Pancreas (tissue), 10 donors: ENCODE measurements around the gene TMEM151B. TPM values are rescaled to one million over a fixed set of nuclear protein-coding genes. Genes with fewer than 3 reads are reported as not detected.
A peak's percentile ranks its signal among the peaks of the same experiment; 100 is the strongest.

Experiments
- ATAC-seq, 4 donors: fragments of 200-7000 bp; cut with Tn5 transposase; one replicate each; pipeline versions ENCODE4 v1.8.0 to v1.9.1; 2020; ENCODE audit warnings: mild to moderate bottlenecking in 4 of 4, moderate library complexity in 4 of 4
- DNase-seq, 6 donors: peaks; one replicate each; pipeline ENCODE4 v3.0.0-alpha.2; 2020
- FAIRE-seq: peaks from 2 replicates; lab custom pipeline; 2012; peaks lifted over from hg19 to GRCh38; lab: Jason Lieb, UNC
- H3K27ac ChIP-seq, 4 donors: fragments of 200-600 bp; sonication (generic); 1 replicate in 3 of 4; 2 replicates in 1 of 4; pipeline versions ENCODE4 v1.5.0 to v1.8.0; 2020
- H3K27me3 ChIP-seq, 4 donors: fragments of 200-600 bp; one replicate each; pipeline ENCODE4 v1.8.0; 2021
- H3K36me3 ChIP-seq, 3 donors: fragments of 200-600 bp; sonication (generic) in 1 of 3; one replicate each; pipeline versions ENCODE4 v1.5.0 to v1.8.0; 2020 to 2021
- H3K4me1 ChIP-seq, 3 donors: fragments of 200-600 bp; one replicate each; pipeline ENCODE4 v1.8.0; 2021
- H3K4me3 ChIP-seq, 4 donors: fragments of 200-600 bp; sonication (generic) in 2 of 4; one replicate each; pipeline versions ENCODE4 v1.5.0 to v1.8.0; 2020 to 2021
- H3K9me3 ChIP-seq, 4 donors: fragments of 200-600 bp; one replicate each; pipeline ENCODE4 v1.8.0; 2021
- WGBS, 2 donors: extraction: QIAGEN DNeasy Blood & Tissue Kit; methylation state at CpG; one replicate each; pipeline ENCODE4 v1.1.7; 2013; 5-methylcytosine and 5-hydroxymethylcytosine counted together
- intact Hi-C, 3 donors: fragments of 100-400 bp; cut with DNase I; formaldehyde crosslinking; loops; one replicate each; pipeline versions ENCODE4 v1.11.1 to v1.14.2; 2022
- polyA plus RNA-seq, 2 donors: library from polyadenylated mRNA; stranded (reverse); fragments of 200-250 nt; gene quantifications; one replicate each; pipeline ENCODE4 v1.2.3, GENCODE V29; 2013
- total RNA-seq, 6 donors: library from RNA; stranded (reverse); fragmentation: NEBNext Ultra II Directional in 4 of 6; extraction: Animal tissue kit (Norgen Biotek cat#: 25700) in 4 of 6; gene quantifications; one replicate each; pipeline versions ENCODE4 v1.2.1 to v1.2.4, GENCODE V29; 2021 to 2023
- TF ChIP-seq, protein P1 (sequence below), 4 donors: fragments of 200-600 bp; sonication (generic) in 3 of 4; IDR thresholded peaks; one replicate each; pipeline versions ENCODE4 v1.5.0 to v1.8.0; 2021; ENCODE audit warnings: antibody characterized with exemption in 4 of 4
- donor health status: healthy with polysubstance abuse.
- donor health status: DM: no; HTN: no; CAD: no; lungs with moderate emphysema.
- donor health status: DM: no; HTN: no; CAD: no.
- donor health status: control.
- donor health status: control.
- donor health status: Bipolar disorder and iron deficiency.
- donor health status: DM: yes; HTN: yes; CAD: no.
- donor health status: DM: no; HTN: no; CAD: no.
- donor health status: DM: no; HTN: no; CAD: no.
- donor health status: DM: yes; HTN: yes; CAD: no.

Gene TMEM151B
- total and polyA plus RNA-seq, 8 donors: 0.06 to 0.65 (median 0.12) TPM; not detected in 2

DNA sequence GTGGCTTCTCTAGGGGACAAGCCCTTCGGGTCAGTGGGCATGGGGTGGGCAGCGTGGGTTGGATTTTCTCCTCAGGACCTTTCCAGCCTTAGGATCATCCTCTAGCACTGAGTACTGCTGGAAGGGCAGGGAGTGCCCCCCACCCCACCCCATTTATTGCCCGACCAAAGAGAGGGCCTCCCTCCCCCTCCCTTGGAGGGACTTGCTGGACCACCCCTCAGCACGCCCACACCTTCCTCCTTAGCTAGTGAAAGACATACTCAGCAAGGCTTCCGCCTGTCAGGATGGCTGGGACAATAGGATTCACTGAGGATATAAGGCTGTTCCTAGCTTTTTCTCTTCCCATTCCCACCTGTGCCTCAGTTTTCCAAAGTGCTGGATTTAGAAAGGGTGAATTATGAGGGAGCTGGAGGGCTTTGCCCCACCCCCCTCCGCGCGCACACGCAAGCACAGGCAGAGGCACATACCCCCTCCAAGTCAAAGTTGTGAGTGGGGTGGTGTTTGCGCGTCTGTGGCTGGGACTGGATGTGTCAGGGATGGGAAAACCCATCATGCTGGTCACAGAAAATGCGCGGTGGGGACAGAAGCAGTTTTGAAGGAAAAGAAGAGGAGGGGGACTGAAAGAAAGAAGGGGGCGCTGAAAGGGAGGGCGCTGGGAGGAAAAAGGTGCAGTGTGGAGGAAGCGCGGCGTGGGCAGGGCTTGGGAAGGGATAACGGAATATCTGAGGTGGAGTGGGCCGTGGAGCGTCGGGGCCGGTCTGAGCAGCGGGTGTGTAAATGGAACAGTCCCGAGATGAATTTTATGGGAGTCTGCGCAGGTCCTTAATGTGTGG lies 47.5 kb upstream of the TMEM151B start:
- Histone ChIP-seq H3K4me3 (peak overlapping the region; percentile 22 to 71 (median 54)), H3K27ac (peak overlapping the region; percentile 39 to 94 (median 90)), H3K9me3 (no peaks in the 10 kb centered on the region), H3K4me1 (peaks cover 33 to 62% (median 40%) of the 10 kb centered on the region in 3 donors), H3K27me3 (no peaks in the 10 kb centered on the region), H3K36me3 (no peaks in the 10 kb centered on the region)
- FAIRE-seq (no peak), DNase-seq (peak in 1 of 6 donors; percentile 59), ATAC-seq (no peak)
- 33 to 37% methylated on average over 26 of the region's 26 CpGs for WGBS, 2 donors
- intact Hi-C loops: no loop called here
- TF ChIP-seq, protein P1, sequence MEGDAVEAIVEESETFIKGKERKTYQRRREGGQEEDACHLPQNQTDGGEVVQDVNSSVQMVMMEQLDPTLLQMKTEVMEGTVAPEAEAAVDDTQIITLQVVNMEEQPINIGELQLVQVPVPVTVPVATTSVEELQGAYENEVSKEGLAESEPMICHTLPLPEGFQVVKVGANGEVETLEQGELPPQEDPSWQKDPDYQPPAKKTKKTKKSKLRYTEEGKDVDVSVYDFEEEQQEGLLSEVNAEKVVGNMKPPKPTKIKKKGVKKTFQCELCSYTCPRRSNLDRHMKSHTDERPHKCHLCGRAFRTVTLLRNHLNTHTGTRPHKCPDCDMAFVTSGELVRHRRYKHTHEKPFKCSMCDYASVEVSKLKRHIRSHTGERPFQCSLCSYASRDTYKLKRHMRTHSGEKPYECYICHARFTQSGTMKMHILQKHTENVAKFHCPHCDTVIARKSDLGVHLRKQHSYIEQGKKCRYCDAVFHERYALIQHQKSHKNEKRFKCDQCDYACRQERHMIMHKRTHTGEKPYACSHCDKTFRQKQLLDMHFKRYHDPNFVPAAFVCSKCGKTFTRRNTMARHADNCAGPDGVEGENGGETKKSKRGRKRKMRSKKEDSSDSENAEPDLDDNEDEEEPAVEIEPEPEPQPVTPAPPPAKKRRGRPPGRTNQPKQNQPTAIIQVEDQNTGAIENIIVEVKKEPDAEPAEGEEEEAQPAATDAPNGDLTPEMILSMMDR (IDR thresholded peaks at IDR 0.05): no peak

DNA sequence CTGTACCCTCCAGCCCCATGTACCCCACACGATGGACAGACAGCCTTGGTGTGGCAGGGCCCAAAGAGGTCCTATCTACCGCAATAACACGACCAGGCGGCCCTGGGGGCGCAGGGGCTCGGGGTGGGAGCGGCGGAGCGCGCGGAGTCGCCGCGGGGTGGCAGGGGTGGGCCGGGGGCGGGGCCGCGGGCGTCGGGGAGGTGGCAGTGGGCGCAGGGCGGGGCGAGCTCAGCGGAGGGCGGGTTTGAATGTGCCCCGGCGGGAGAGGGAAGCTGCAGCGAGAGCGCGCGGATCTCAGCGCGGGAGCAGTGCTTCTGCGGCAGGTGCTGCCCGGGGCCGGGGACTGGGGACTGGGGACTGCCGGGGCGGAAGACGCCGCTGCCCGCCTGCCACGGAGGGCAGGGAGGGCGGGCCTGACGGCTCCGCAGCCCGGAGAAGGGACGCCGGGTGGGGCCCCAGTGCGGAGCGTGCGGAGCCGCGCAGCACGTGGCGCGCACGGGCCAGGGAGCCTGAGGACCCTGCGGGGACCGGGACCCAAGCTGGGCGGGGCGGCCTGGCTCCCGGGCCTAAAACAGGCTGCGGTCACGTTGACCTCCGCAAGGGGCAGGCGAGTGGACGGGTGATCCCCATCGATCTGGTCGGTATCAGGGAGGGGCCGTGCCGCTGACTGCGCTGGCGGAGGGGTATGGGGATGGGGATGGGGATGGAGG lies 46.8 kb upstream of the TMEM151B start, which contains the start of gene SLC29A1:
SLC29A1 (plus strand) TSS at position 277 of the 710 bp plus-strand sequence. CDS start 3,719 bp downstream, outside the sequence.
- FAIRE-seq: no peak

DNA sequence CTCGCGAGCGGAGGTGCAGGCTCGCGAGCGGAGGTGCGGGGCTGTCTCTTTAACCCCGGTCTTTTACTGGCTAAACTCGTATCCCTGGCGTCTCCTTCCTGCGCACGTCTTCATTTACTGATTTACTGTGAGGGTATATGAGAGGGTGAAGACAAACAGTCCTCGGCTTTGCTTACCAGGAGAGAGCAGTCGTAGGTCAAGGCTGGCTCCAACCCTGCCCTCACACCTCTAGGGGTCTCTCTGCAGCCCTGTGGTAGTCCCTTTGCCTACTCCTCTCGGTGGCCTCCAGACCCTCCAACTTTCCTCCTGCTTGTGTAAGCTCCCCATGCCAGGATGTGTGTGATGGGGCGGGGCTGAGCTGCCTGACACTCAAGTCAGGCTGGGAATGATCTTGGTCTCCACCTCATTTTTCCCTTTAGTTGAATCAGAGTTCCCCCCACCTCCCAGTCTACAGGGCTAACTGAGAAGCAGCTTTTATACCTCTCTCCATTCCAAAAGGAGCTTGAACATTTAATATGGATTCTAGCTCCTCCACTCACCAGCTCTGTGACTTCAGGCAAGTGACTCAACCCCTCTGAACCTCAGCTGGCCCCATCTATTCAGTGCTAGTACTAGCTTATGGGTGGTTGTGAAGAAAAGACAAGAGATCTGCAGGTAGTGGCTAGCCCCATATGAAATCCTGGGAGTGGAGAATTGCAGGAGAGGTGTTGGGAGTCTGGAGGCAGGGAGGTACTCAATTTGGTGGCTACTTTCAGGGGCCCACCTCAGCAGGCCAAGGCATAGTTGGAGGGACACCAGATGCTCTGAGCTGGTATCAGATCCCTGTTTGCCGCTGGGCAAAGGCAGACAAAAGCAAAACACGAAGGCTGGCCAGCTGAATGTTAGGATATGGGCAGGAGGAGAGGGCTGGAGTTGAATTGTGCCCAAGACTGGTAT lies 46.0 kb upstream of the TMEM151B start:
- Histone ChIP-seq H3K4me1 (peaks cover 30 to 51% (median 33%) of the 10 kb centered on the region in 3 donors), H3K4me3 (peak overlapping the region; percentile 22 to 71 (median 54)), H3K27me3 (no peaks in the 10 kb centered on the region), H3K9me3 (no peaks in the 10 kb centered on the region), H3K36me3 (no peaks in the 10 kb centered on the region), H3K27ac (peak overlapping the region in 1 of 4 donors; percentile 39)
- TF ChIP-seq, protein P1 (IDR thresholded peaks at IDR 0.05): no peak
- no peak for FAIRE-seq
- intact Hi-C loops: no loop called here
- 7 to 9% methylated on average over 15 to 18 of the region's 18 CpGs for WGBS, 2 donors
- DNase-seq: no peak
- ATAC-seq: no peak

More for the DNA sequence above, 46.8 kb upstream of the TMEM151B start, which contains the start of gene SLC29A1:
- intact Hi-C loops: no loop called here
- H3K27ac ChIP-seq: peak within 1 kb of the TSS; percentile 39 to 94 (median 90)
- no peaks in the 10 kb centered on the region for H3K27me3 ChIP-seq
- H3K4me3 ChIP-seq: peak within 1 kb of the TSS; percentile 22 to 71 (median 54)
- WGBS, 2 donors: 1% methylated on average over 54 to 73 of the region's 73 CpGs
- peak; percentile 22 to 45 (median 34) for ATAC-seq
- peaks cover 33 to 55% (median 35%) of the 10 kb centered on the region in 3 donors for H3K4me1 ChIP-seq
- no peaks in the 10 kb centered on the region for H3K36me3 ChIP-seq
- TF ChIP-seq, protein P1 (IDR thresholded peaks at IDR 0.05): no peak
- DNase-seq: peak; percentile 73 to 92 (median 82)
- no peaks in the 10 kb centered on the region for H3K9me3 ChIP-seq

DNA sequence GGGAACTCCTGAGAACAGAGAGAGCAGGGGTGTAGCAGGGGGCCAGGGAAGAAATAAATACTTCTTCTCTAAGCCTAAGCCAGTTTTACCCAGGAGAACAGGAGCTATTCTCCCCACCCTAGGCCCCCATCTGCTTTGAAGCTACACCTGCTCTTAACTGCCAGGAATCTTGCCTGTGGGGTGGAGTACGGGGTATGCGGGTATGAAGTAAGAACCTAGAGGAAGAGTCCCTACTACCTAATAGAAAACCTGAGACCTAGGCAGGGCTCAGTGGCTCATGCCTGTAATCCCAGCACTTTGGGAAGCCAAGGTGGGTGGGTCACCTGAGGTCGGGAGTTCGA lies 45.3 kb upstream of the TMEM151B start:
- peaks cover 30 to 51% (median 33%) of the 10 kb centered on the region in 3 donors for H3K4me1 ChIP-seq
- 79 to 85% methylated on average over 4 of the region's 4 CpGs for WGBS, 2 donors
- intact Hi-C loops: no loop called here

More for the DNA sequence above, 45.3 kb upstream of the TMEM151B start:
- Histone ChIP-seq H3K9me3 (no peaks in the 10 kb centered on the region), H3K36me3 (peaks cover 0 to 5% (median 0%) of the 10 kb centered on the region in 3 donors), H3K4me3 (no peak overlapping the region), H3K27ac (no peak overlapping the region), H3K27me3 (no peaks in the 10 kb centered on the region)
- DNase-seq (no peak), ATAC-seq (no peak), FAIRE-seq (no peak)
- TF ChIP-seq, protein P1 (IDR thresholded peaks at IDR 0.05): no peak
